GM23248 (cell line): ENCODE measurements around the gene CACNA1C. TPM values are rescaled to one million over a fixed set of nuclear protein-coding genes. Genes with fewer than 3 reads are reported as not detected.
A peak's percentile ranks its signal among the peaks of the same experiment; 100 is the strongest.

Experiments
- DNase-seq: peaks from one replicate; pipeline ENCODE4 v3.0.0-alpha.2; 2015
- H2AFZ ChIP-seq: fragments of 200-600 bp; sonication (generic); 2 replicates; pipeline ENCODE4 v1.6.1; 2016; ENCODE audit warnings: antibody characterized with exemption
- H3F3A ChIP-seq: fragments of 200-600 bp; sonication (generic); 2 replicates; pipeline ENCODE4 v1.6.1; 2016; ENCODE audit warnings: mild to moderate bottlenecking, antibody characterized with exemption, mixed run types; ENCODE audit not compliant: insufficient read depth
- H3K27ac ChIP-seq: fragments of 200-600 bp; sonication (generic); 2 replicates; pipeline ENCODE4 v1.5.1; 2016; ENCODE audit warnings: mild to moderate bottlenecking
- H3K27me3 ChIP-seq: fragments of 200-600 bp; sonication (generic); replicated peaks from 2 replicates; pipeline ENCODE4 v1.6.1; 2016; ENCODE audit warnings: mild to moderate bottlenecking; ENCODE audit not compliant: insufficient read depth
- H3K36me3 ChIP-seq: fragments of 200-600 bp; sonication (generic); 2 replicates; pipeline ENCODE4 v1.6.1; 2016; ENCODE audit warnings: low read depth, mild to moderate bottlenecking
- H3K4me1 ChIP-seq: fragments of 200-600 bp; sonication (generic); 2 replicates; pipeline ENCODE4 v1.6.1; 2016; ENCODE audit warnings: mild to moderate bottlenecking; ENCODE audit not compliant: insufficient read depth
- H3K4me2 ChIP-seq: fragments of 200-600 bp; sonication (generic); one replicate; pipeline ENCODE4 v1.6.1; 2016; ENCODE audit warnings: mild to moderate bottlenecking; ENCODE audit not compliant: unreplicated experiment
- H3K4me3 ChIP-seq: fragments of 200-600 bp; sonication (generic); 2 replicates; pipeline ENCODE4 v1.5.1; 2016; ENCODE audit warnings: mild to moderate bottlenecking
- H3K79me2 ChIP-seq: fragments of 200-600 bp; sonication (generic); 2 replicates; pipeline ENCODE4 v1.6.1; 2016; ENCODE audit warnings: mild to moderate bottlenecking; ENCODE audit not compliant: insufficient read depth
- H3K9ac ChIP-seq: fragments of 200-600 bp; sonication (generic); 2 replicates; pipeline ENCODE4 v1.6.1; 2016; ENCODE audit warnings: mild to moderate bottlenecking
- H3K9me2 ChIP-seq: fragments of 200-600 bp; sonication (generic); 2 replicates; pipeline ENCODE4 v1.6.1; 2016; ENCODE audit warnings: mixed run types, mild to moderate bottlenecking, moderate library complexity; ENCODE audit not compliant: insufficient read depth
- H3K9me3 ChIP-seq: fragments of 200-600 bp; sonication (generic); one replicate; pipeline ENCODE4 v1.6.1; 2017; ENCODE audit warnings: low read depth
- H4K20me1 ChIP-seq: fragments of 200-600 bp; sonication (generic); 2 replicates; pipeline ENCODE4 v1.6.0; 2016; ENCODE audit not compliant: insufficient read depth
- EZH2 ChIP-seq: fragments of 200-600 bp; sonication (generic); IDR thresholded peaks from 2 replicates; pipeline ENCODE4 v1.6.1; 2018; ENCODE audit warnings: antibody characterized with exemption, mild to moderate bottlenecking; ENCODE audit not compliant: insufficient read depth, poor library complexity, severe bottlenecking
- EZH2phosphoT487 ChIP-seq: fragments of 200-600 bp; sonication (generic); IDR thresholded peaks from 2 replicates; pipeline ENCODE4 v1.6.1; 2018; ENCODE audit warnings: antibody characterized with exemption, moderate library complexity, mild to moderate bottlenecking, low read depth; ENCODE audit not compliant: insufficient read depth
- WGBS, 2 experiments: methylation state at CpG; one replicate each; pipeline ENCODE4 v1.1.6; 2015 to 2017; ENCODE audit warnings: low lambda C conversion rate in 2 of 2, low coverage in 1 of 2; ENCODE audit errors: missing lambda C conversion rate in 2 of 2; 5-methylcytosine and 5-hydroxymethylcytosine counted together
- in situ Hi-C: fragments of 300-500 bp; cut with MboI; formaldehyde crosslinking; loops from 2 replicates; pipeline ENCODE4 v1.15.0; 2020
- polyA plus RNA-seq: library from polyadenylated mRNA; unstranded; fragments of >200 nt; fragmentation: Nextera tagmentation; extraction: Ambion mirVana; gene quantifications from 2 replicates; pipeline ENCODE4 v1.2.1, GENCODE V29; 2016
- total RNA-seq: library from RNA; depleted of rRNA; stranded (reverse); fragments of >200 nt; shearing (Covaris generic); gene quantifications from 2 replicates; pipeline ENCODE4 v1.2.3, GENCODE V29; 2014

The CACNA1C gene
- total and polyA plus RNA-seq, 2 experiments from 2014 or later, result 4.9 to 11.5 TPM

DNA sequence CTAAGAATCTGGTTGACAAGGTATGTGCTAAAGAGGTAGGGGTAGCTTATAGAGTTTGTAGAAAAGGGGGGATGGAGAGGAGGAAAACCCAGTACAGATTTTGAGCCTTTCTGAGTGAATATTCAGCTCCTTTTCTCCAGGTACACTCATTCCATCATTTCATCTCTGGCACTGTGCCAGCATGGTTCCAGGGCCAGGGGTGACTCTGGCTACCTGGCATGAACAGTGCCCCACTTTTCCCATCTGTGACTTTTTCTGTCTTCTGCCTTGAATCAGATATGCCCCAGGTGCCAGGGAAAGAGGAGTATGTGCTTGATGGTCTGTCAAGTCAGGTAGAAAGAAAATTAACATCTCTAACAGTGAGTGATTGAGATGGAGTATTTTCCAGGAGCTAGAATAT lies 175.7 kb downstream of the CACNA1C start:
- Histone ChIP-seq H3K9me2 (no peaks in the 10 kb centered on the region), H3K27me3 (no peaks in the 10 kb centered on the region), H3K79me2 (peaks cover 16% of the 10 kb centered on the region), H4K20me1 (no peaks in the 10 kb centered on the region), H3K36me3 (no peaks in the 10 kb centered on the region), H3K4me1 (peaks cover 30% of the 10 kb centered on the region), H3K9me3 (no peaks in the 10 kb centered on the region), H3K4me2 (no peak overlapping the region), H3K27ac (no peak overlapping the region), H2AFZ (no peak overlapping the region), H3K4me3 (no peak overlapping the region), H3F3A (peaks cover 46% of the 10 kb centered on the region; the same call in 1 of the 2 replicates), H3K9ac (no peak overlapping the region)
- no peak for TF ChIP-seq EZH2phosphoT487
- no peak for TF ChIP-seq EZH2
- in situ Hi-C loops, result no loop called here
- no peak for DNase-seq

DNA sequence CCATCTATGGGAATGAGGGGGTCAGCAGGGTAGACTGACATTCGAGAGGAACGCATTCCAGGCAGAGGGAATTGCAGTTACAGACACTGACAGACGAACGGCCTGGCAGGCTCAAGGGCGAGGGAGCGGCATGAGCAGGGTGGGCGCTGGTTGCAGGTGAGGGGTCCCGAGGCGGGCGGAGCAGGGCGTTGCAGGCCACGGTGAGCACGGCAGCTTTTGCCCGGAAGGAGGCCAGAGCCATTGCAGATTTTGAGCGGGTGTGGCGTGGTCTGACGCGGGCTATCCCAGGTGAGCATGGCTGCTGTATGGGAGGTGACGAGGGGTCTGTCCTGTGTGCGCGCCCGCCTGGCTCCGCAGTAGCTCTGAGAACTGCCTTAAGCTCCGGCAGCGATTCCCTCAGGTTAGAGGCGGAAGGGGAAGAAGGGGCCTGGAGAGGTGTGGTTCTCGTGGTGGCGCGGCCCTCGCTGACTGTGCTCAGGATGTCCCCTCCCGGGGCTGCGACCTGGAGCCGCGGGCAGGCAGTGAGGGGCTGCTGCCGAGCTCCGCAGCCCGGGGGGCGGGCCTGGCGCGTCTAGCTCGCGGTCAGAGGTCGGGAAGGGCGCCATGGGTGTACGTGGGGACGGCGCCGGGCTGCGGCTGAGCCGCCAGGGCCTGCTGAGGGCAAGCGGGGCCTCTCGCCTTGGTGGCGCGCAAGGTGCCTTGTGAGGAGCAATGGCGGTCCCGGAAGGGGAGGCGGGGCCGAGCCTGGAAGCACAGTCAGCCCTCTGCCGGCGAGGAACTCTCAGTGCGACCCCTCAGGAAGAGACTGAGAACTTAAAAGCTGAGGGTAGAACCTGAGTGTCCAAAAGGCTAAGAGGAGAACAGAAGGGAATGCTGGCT lies 177.1 kb downstream of the CACNA1C start:
- H3K4me2 ChIP-seq, result no peak overlapping the region
- no peaks in the 10 kb centered on the region for H3K9me3 ChIP-seq
- peaks cover 29% of the 10 kb centered on the region for H3K79me2 ChIP-seq
- TF ChIP-seq EZH2, result no peak
- TF ChIP-seq EZH2phosphoT487, result no peak
- H3K9me2 ChIP-seq, result no peaks in the 10 kb centered on the region
- no peak for DNase-seq
- H3K4me3 ChIP-seq, result no peak overlapping the region
- H3K36me3 ChIP-seq, result no peaks in the 10 kb centered on the region
- no peak overlapping the region for H3K27ac ChIP-seq
- no peaks in the 10 kb centered on the region for H4K20me1 ChIP-seq
- no peaks in the 10 kb centered on the region for H3K27me3 ChIP-seq
- WGBS, 2 experiments, result 80 to 83% methylated on average over 58 to 61 of the region's 61 CpGs
- H3K9ac ChIP-seq, result no peak overlapping the region
- in situ Hi-C loops, result no loop called here
- peaks cover 47% of the 10 kb centered on the region; the same call in 1 of the 2 replicates for H3F3A ChIP-seq
- H2AFZ ChIP-seq, result no peak overlapping the region
- H3K4me1 ChIP-seq, result peaks cover 35% of the 10 kb centered on the region

DNA sequence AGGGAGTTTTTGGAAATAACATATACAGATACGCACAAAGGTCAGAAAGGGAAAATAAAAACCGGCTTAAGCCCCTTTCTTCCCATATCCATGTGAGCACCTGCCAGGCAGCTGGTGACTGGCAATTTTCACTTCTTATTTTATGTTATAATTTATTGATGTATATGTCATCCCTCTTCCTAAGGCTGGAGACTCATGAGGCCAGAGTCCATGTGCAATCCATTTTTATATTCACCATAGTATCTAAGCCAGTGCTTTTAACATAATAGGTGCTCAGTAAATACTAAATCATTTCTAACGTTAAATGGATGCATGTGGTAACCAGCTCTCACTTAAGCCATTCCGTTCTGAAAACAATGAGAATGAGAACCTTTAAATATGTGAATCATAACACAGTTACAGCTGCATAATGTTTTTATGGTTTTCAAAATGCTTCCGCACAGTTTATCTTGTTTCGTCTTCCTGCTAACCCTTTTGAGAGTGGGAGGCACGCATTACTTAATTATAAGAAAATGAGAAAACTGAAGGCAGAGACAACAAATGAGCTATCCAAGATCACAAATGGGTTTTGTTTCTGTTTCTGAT lies 178.3 kb downstream of the CACNA1C start:
- TF ChIP-seq EZH2 (no peak), EZH2phosphoT487 (no peak)
- 49 to 50% methylated on average over 7 of the region's 7 CpGs for WGBS, 2 experiments
- H3K9me2 ChIP-seq, result no peaks in the 10 kb centered on the region
- peaks cover 26% of the 10 kb centered on the region for H3K4me1 ChIP-seq
- peak overlapping the region; percentile 5; the same call in 1 of the 2 replicates for H3K27ac ChIP-seq
- H3F3A ChIP-seq, result peaks cover 38% of the 10 kb centered on the region; the same call in 1 of the 2 replicates
- no peak overlapping the region for H3K9ac ChIP-seq
- peak; percentile 30 for DNase-seq
- no peaks in the 10 kb centered on the region for H3K9me3 ChIP-seq
- no peaks in the 10 kb centered on the region for H3K36me3 ChIP-seq
- H3K4me2 ChIP-seq, result peak overlapping the region; percentile 29
- H3K79me2 ChIP-seq, result peaks cover 41% of the 10 kb centered on the region
- H2AFZ ChIP-seq, result no peak overlapping the region
- H4K20me1 ChIP-seq, result no peaks in the 10 kb centered on the region
- peak overlapping the region; percentile 10 for H3K4me3 ChIP-seq
- in situ Hi-C loops, result no loop called here
- no peaks in the 10 kb centered on the region for H3K27me3 ChIP-seq

DNA sequence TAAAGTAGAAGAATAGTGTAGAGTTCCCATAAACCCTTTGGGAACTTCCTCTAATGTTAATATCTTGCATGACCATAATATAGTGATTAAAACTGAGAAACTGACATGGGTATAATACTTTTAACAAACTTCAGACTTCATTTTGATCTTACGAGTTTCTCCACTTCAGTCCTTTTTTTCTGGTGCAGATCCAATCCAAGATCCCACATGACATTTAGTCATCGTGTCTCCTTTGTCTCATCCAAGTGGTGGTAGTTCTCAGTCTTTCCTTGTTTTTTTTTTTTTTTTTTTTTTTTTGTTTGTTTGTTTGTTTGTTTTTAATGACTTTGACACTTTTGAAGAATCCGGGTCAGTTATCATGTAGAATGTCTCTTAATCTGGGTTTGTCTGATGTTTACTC lies 179.2 kb downstream of the CACNA1C start:
- Histone ChIP-seq H3K4me2 (no peak overlapping the region), H3K4me1 (peaks cover 22% of the 10 kb centered on the region), H3K4me3 (no peak overlapping the region), H3K9ac (no peak overlapping the region), H3K79me2 (peaks cover 50% of the 10 kb centered on the region), H2AFZ (no peak overlapping the region), H3K27ac (peak overlapping the region; percentile 5; the same call in 1 of the 2 replicates), H3K9me3 (no peaks in the 10 kb centered on the region), H4K20me1 (no peaks in the 10 kb centered on the region), H3K36me3 (no peaks in the 10 kb centered on the region), H3F3A (peaks cover 31% of the 10 kb centered on the region; the same call in 1 of the 2 replicates), H3K9me2 (no peaks in the 10 kb centered on the region), H3K27me3 (no peaks in the 10 kb centered on the region)
- peak; percentile 58 for DNase-seq
- in situ Hi-C loops, result no loop called here
- WGBS, 2 experiments, result 24 to 41% methylated on average over 3 of the region's 3 CpGs
- no peak for TF ChIP-seq EZH2
- TF ChIP-seq EZH2phosphoT487, result no peak
